GM18498 (cell line): ENCODE measurements around the gene PACC1.
A peak's percentile ranks its signal among the peaks of the same experiment; 100 is the strongest.

Experiments
- ATAC-seq: cut with Tn5 transposase; IDR thresholded peaks from one replicate; pipeline ENCODE4 v1.9.1; 2021; ENCODE audit warnings: mild to moderate bottlenecking, moderate library complexity; ENCODE audit not compliant: unreplicated experiment

PACC1 gene

GRCh38 chr1:212438831-212439237 is 24.1 kb upstream of the PACC1 start:
- no peak for ATAC-seq

GRCh38 chr1:212437179-212437798 is 22.6 kb upstream of the PACC1 start:
- ATAC-seq: no peak

GRCh38 chr1:212434992-212435391 is 20.3 kb upstream of the PACC1 start:
- no peak for ATAC-seq

- ATAC-seq: no peak
Observed at GRCh38 chr1:212433577-212434462, 19.1 kb upstream of the PACC1 start.

- peak; percentile 99 for ATAC-seq
Observed at GRCh38 chr1:212432661-212433576, 18.2 kb upstream of the PACC1 start, which contains the start of gene NENF. NENF (plus strand) TSS chr1:212432920; CDS start chr1:212432944, 24 bp downstream.

- ATAC-seq: no peak
Observed at GRCh38 chr1:212432272-212432660, 17.6 kb upstream of the PACC1 start.

- no peak for ATAC-seq
Observed at GRCh38 chr1:212431644-212432043, 17.0 kb upstream of the PACC1 start.

- ATAC-seq: no peak
Observed at GRCh38 chr1:212430955-212431394, 16.3 kb upstream of the PACC1 start.

- ATAC-seq: no peak
Observed at GRCh38 chr1:212430416-212430815, 15.7 kb upstream of the PACC1 start.

- ATAC-seq: no peak
Observed at GRCh38 chr1:212428496-212428895, 13.8 kb upstream of the PACC1 start.

- ATAC-seq: no peak
Observed at GRCh38 chr1:212423879-212424278, 9.2 kb upstream of the PACC1 start.

GRCh38 chr1:212421165-212421564 is 6.5 kb upstream of the PACC1 start:
- no peak for ATAC-seq

- ATAC-seq: no peak
Observed at GRCh38 chr1:212415107-212415841, 588 bp upstream of the PACC1 start.

- ATAC-seq: peak; percentile 17
Observed at GRCh38 chr1:212413902-212414327, 771 bp downstream of the PACC1 start.

GRCh38 chr1:212412374-212412773 is 2.3 kb downstream of the PACC1 start:
- ATAC-seq: no peak

GRCh38 chr1:212410231-212410820 is 4.4 kb downstream of the PACC1 start:
- ATAC-seq: no peak

- no peak for ATAC-seq
Observed at GRCh38 chr1:212402666-212403321, 11.9 kb downstream of the PACC1 start.

GRCh38 chr1:212401838-212402582 is 12.7 kb downstream of the PACC1 start:
- ATAC-seq: no peak

- ATAC-seq: no peak
Observed at GRCh38 chr1:212401042-212401441, 13.6 kb downstream of the PACC1 start.
